Kidney (tissue), 14 donors: ENCODE measurements around the gene NUB1. TPM values are rescaled to one million over a fixed set of nuclear protein-coding genes. Genes with fewer than 3 reads are reported as not detected.

ENCODE experiments used
- DNase-seq, 5 donors: peaks; one replicate each; pipeline ENCODE4 v3.0.0-alpha.2; 2013 to 2020
- FAIRE-seq: peaks from 2 replicates; lab custom pipeline; 2012; peaks lifted over from hg19 to GRCh38; lab: Jason Lieb, UNC
- H3K27ac ChIP-seq, 2 donors: one replicate each; pipeline ENCODE4 v1.7.0; 2013; ENCODE audit warnings: low read depth in 2 of 2, low read length in 2 of 2, inconsistent platforms in 1 of 2
- H3K27me3 ChIP-seq: one replicate; pipeline ENCODE4 v1.7.1; 2013; ENCODE audit warnings: low read length, inconsistent platforms; ENCODE audit not compliant: control insufficient read depth, insufficient read depth
- H3K36me3 ChIP-seq, 3 donors: one replicate each; pipeline versions ENCODE4 v1.7.0 to v1.7.1; 2013; ENCODE audit warnings: low read length in 3 of 3, control low read depth in 1 of 3, inconsistent platforms in 1 of 3; ENCODE audit not compliant: insufficient read depth in 3 of 3, control insufficient read depth in 2 of 3
- H3K4me1 ChIP-seq, 3 donors: one replicate each; pipeline versions ENCODE4 v1.7.0 to v1.7.1; 2013; ENCODE audit warnings: low read length in 3 of 3, inconsistent platforms in 1 of 3, low read depth in 1 of 3; ENCODE audit not compliant: control insufficient read depth in 2 of 3, insufficient read depth in 2 of 3
- H3K4me3 ChIP-seq, 3 donors: one replicate each; pipeline versions ENCODE4 v1.7.0 to v1.8.1; 2013; ENCODE audit warnings: low read length in 3 of 3, control low read depth in 1 of 3, inconsistent platforms in 1 of 3
- H3K9ac ChIP-seq, 3 donors: one replicate each; pipeline versions ENCODE4 v1.7.0 to v1.7.1; 2013; ENCODE audit warnings: low read length in 3 of 3, control low read depth in 1 of 3, inconsistent platforms in 1 of 3
- H3K9me3 ChIP-seq, 3 donors: one replicate each; pipeline versions ENCODE4 v1.7.0 to v1.7.1; 2013; ENCODE audit warnings: low read length in 3 of 3, control low read depth in 1 of 3, inconsistent platforms in 1 of 3; ENCODE audit not compliant: control insufficient read depth in 2 of 3, insufficient read depth in 1 of 3
- intact Hi-C: fragments of 100-400 bp; cut with DNase I; formaldehyde crosslinking; loops from one replicate; pipeline ENCODE4 v1.11.1; 2022
- polyA plus RNA-seq: library from polyadenylated mRNA; stranded (reverse); fragments of 350-450 nt; fragmentation: Illumina TruSeq; extraction: RNeasy Lipid Tissue Mini Kit (QIAGEN cat#74804); gene quantifications from one replicate; pipeline ENCODE4 v1.2.3, GENCODE V29; 2014; ENCODE audit warnings: low read depth, low replicate concordance; ENCODE audit not compliant: insufficient read depth
- total RNA-seq: library from RNA; stranded (reverse); fragmentation: NEBNext Ultra II Directional; extraction: Animal tissue kit (Norgen Biotek cat#: 25700); gene quantifications from one replicate; pipeline ENCODE4 v1.2.1, GENCODE V29; 2021
- TF ChIP-seq, protein P1 (sequence below): IDR thresholded peaks from 3 replicates; pipeline ENCODE4 v1.5.1; 2012; ENCODE audit warnings: mild to moderate bottlenecking, moderate library complexity, borderline replicate concordance; ENCODE audit not compliant: insufficient read depth; ENCODE audit errors: extremely low read depth
- donor health status: control.
- donor health status: control.
- donor health status: control.
- donor health status: control.
- donor health status: control.
- donor health status: DM: yes; HTN: yes; CAD: no.
- donor health status: Normal renal cell carcinoma (clear cell type).

The NUB1 gene
- total and polyA plus RNA-seq, 2 donors from 2014 or later, result 32.7 to 51.8 TPM

DNA sequence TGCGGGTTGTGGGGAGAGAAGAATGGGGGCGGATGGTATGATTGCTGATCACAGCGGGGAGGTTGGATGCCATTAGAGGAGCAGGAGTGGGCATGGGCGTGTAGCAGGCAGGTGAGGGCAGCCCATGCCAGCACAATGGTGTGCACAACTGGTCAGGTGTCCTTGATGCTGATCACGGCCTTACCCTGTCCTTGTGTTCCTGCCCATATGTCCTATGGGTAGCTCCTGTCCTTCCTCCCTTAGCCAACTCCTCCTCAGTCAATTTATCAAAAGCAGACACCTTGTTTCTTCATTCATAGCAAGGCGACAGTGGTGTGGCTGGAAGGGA is 37.5 kb downstream of the NUB1 start:
- Histone ChIP-seq H3K36me3 (peaks cover 0 to 27% (median 13%) of the 10 kb centered on the region in 3 donors), H3K27me3 (no peaks in the 10 kb centered on the region), H3K4me1 (peaks cover 0 to 9% (median 0%) of the 10 kb centered on the region in 3 donors), H3K4me3 (no peak overlapping the region), H3K9ac (no peak overlapping the region), H3K27ac (no peak overlapping the region), H3K9me3 (no peaks in the 10 kb centered on the region)
- DNase-seq (peak in 1 of 5 donors; percentile 51), FAIRE-seq (no peak)
- TF ChIP-seq, protein P1, sequence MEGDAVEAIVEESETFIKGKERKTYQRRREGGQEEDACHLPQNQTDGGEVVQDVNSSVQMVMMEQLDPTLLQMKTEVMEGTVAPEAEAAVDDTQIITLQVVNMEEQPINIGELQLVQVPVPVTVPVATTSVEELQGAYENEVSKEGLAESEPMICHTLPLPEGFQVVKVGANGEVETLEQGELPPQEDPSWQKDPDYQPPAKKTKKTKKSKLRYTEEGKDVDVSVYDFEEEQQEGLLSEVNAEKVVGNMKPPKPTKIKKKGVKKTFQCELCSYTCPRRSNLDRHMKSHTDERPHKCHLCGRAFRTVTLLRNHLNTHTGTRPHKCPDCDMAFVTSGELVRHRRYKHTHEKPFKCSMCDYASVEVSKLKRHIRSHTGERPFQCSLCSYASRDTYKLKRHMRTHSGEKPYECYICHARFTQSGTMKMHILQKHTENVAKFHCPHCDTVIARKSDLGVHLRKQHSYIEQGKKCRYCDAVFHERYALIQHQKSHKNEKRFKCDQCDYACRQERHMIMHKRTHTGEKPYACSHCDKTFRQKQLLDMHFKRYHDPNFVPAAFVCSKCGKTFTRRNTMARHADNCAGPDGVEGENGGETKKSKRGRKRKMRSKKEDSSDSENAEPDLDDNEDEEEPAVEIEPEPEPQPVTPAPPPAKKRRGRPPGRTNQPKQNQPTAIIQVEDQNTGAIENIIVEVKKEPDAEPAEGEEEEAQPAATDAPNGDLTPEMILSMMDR, result no peak
- intact Hi-C loops, result loop anchor here (10.0 kb wide), 1 partner anchor 76 kb away; no protein-coding TSS in a partner anchor

DNA sequence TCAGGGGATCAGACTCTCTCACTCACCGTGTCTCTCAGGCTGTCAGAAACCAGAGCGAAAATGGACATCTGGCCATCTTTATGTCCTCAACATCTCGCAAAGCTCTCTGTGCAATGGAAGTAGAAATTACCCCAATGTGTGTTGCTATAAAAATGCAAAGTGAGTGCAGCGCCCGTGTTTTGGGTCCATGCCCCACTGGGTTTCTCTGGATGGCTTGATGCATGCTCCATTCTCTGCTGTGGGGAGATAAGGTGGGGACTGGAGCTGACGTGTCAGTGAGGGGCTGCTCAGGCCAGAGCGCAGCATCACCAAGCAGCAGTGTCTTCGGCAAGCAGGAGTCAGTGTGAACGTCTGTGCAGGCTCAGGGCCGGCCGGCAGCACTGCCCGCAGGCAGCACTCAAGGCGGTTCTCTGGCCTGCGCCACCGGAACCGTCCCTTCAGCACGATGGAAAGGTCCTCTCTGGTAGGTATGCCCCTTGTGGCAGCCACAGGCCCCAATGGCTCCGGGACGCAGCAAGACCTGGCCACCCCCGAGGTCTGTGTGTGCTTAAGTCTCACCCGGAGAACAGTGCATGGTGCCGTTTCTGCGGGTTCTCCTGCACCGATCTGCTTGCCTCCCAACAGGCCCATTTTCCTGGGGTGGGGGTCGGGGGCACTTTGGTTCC is 38.1 kb downstream of the NUB1 start:
- DNase-seq (peak in 1 of 5 donors; percentile 61), FAIRE-seq (no peak)
- Histone ChIP-seq H3K36me3 (peaks cover 0 to 22% (median 12%) of the 10 kb centered on the region in 3 donors), H3K4me3 (no peak overlapping the region), H3K27me3 (no peaks in the 10 kb centered on the region), H3K27ac (no peak overlapping the region), H3K9ac (no peak overlapping the region), H3K4me1 (peaks cover 0 to 9% (median 0%) of the 10 kb centered on the region in 3 donors), H3K9me3 (no peaks in the 10 kb centered on the region)
- TF ChIP-seq, protein P1, result no peak
- intact Hi-C loops, result loop anchor here (10.0 kb wide), 1 partner anchor 75 kb away; no protein-coding TSS in a partner anchor

DNA sequence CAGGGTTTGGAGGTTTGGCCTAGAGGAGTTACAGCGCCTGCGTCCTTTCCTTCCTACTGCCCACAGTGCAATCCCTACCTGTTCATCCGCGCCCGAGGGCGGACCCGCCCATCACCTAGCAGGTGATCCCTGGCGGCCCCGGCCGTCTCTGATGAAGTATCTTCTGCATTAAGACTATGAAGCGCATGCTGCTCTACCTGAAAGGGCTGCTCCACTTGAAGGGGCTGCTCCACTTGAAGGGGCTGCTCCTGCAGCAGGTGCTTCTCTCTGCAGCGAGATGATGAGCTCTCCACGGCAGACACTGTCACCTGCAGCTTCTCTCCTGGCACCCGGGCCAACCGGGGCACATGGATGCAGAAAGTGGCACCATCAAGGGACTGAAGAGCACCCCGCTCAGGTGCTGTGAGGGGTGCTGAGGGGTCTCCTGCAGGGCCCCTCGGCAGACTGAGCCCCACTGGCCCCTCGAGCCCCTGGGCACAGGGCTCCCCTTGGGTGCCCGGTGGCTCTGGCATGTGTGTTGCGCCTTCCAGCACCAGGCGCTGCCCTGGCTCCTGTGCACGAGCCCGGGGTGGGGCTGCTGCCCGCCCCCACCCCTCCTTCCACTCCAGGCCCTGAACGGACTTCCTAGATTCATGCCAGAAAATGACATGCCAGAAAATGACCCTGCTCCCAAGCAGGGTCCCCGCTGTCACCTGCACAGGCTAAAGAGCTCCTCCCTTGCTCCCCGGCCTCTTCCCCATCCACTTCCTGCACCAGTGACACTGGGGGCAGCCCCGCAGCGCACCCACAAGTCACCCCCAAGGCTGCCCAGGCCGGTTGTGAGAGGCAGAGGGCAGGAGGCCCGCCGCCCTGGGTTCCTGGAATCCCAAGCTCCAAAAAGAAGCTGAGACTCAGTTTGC is 38.8 kb downstream of the NUB1 start:
- DNase-seq (peak in 1 of 5 donors; percentile 74), FAIRE-seq (no peak)
- H3K4me1 ChIP-seq, result peaks cover 0 to 9% (median 0%) of the 10 kb centered on the region in 3 donors
- H3K9ac ChIP-seq, result no peak overlapping the region
- intact Hi-C loops, result no loop called here
- H3K4me3 ChIP-seq, result no peak overlapping the region
- TF ChIP-seq, protein P1, result no peak
- H3K27ac ChIP-seq, result no peak overlapping the region
- H3K36me3 ChIP-seq, result peaks cover 0 to 18% (median 8%) of the 10 kb centered on the region in 3 donors
- no peaks in the 10 kb centered on the region for H3K9me3 ChIP-seq
- H3K27me3 ChIP-seq, result no peaks in the 10 kb centered on the region
